Cardiac muscle cell (in vitro differentiated cells and primary cell): ENCODE results near the gene FAM83G. TPM values are rescaled to one million over a fixed set of nuclear protein-coding genes. Genes with fewer than 3 reads are reported as not detected.

ENCODE experiments used
- DNase-seq, 2 donors: peaks; one replicate each; pipeline versions ENCODE4 v3.0.0 to v3.0.0-alpha.2; 2010 to 2017; ENCODE audit warnings: low read depth in 1 of 2, low spot score in 1 of 2
- H3K27ac ChIP-seq: fragments of 200-600 bp; sonication (generic); 2 replicates; pipeline ENCODE4 v1.5.1; 2016
- H3K27me3 ChIP-seq: fragments of 200-600 bp; sonication (generic); 2 replicates; pipeline ENCODE4 v1.6.0; 2016; ENCODE audit warnings: control low read depth
- H3K36me3 ChIP-seq: fragments of 200-600 bp; sonication (generic); 2 replicates; pipeline ENCODE4 v1.5.1; 2016; ENCODE audit warnings: control low read depth
- H3K4me1 ChIP-seq: fragments of 200-600 bp; sonication (generic); 2 replicates; pipeline ENCODE4 v1.8.1; 2017; ENCODE audit warnings: low read depth, mild to moderate bottlenecking, mixed run types
- H3K4me3 ChIP-seq: fragments of 200-600 bp; sonication (generic); 2 replicates; pipeline ENCODE4 v1.5.1; 2016; ENCODE audit warnings: mild to moderate bottlenecking
- H3K9me3 ChIP-seq: fragments of 200-600 bp; sonication (generic); 2 replicates; pipeline ENCODE4 v1.5.1; 2017; ENCODE audit warnings: low read depth, mild to moderate bottlenecking, control low read depth
- CTCF ChIP-seq: IDR thresholded peaks from 2 replicates; pipeline ENCODE4 v1.5.1; 2012; ENCODE audit warnings: low read depth, mild to moderate bottlenecking, low read length
- polyA plus RNA-seq: library from polyadenylated mRNA; unstranded; fragments of >200 nt; fragmentation: Nextera tagmentation; extraction: Ambion mirVana; gene quantifications from 2 replicates; pipeline ENCODE4 v1.2.1, GENCODE V29; 2016
- total RNA-seq: library from RNA; depleted of rRNA; stranded (reverse); fragments of >200 nt; gene quantifications from 2 replicates; pipeline ENCODE4 v1.2.3, GENCODE V29; 2016

Gene FAM83G
- total and polyA plus RNA-seq, 2 experiments from 2014 or later, result 0.83 to 8.0 TPM

- Histone ChIP-seq H3K4me3 (no peak overlapping the region), H3K9me3 (no peaks in the 10 kb centered on the region), H3K4me1 (peaks cover 3% of the 10 kb centered on the region), H3K27me3 (no peaks in the 10 kb centered on the region), H3K27ac (no peak overlapping the region), H3K36me3 (no peaks in the 10 kb centered on the region)
- TF ChIP-seq CTCF, result no peak
- DNase-seq, result no peak
These were observed 49.6 kb downstream of the FAM83G start for GRCh38 chr17:18955009-18955408.

GRCh38 chr17:18954321-18954720, 50.2 kb downstream of the FAM83G start:
- H3K9me3 ChIP-seq, result no peaks in the 10 kb centered on the region
- TF ChIP-seq CTCF, result no peak
- H3K27ac ChIP-seq, result no peak overlapping the region
- DNase-seq, result no peak
- H3K4me3 ChIP-seq, result no peak overlapping the region
- no peaks in the 10 kb centered on the region for H3K27me3 ChIP-seq
- H3K36me3 ChIP-seq, result no peaks in the 10 kb centered on the region
- H3K4me1 ChIP-seq, result peaks cover 3% of the 10 kb centered on the region

GRCh38 chr17:18953231-18953728, 51.3 kb downstream of the FAM83G start:
- TF ChIP-seq CTCF, result no peak
- H3K9me3 ChIP-seq, result no peaks in the 10 kb centered on the region
- H3K4me1 ChIP-seq, result peaks cover 3% of the 10 kb centered on the region
- no peak overlapping the region for H3K4me3 ChIP-seq
- DNase-seq, result no peak
- no peaks in the 10 kb centered on the region for H3K36me3 ChIP-seq
- H3K27ac ChIP-seq, result no peak overlapping the region
- H3K27me3 ChIP-seq, result no peaks in the 10 kb centered on the region

- Histone ChIP-seq H3K36me3 (no peaks in the 10 kb centered on the region), H3K4me1 (peaks cover 3% of the 10 kb centered on the region), H3K27me3 (no peaks in the 10 kb centered on the region), H3K4me3 (no peak within 1 kb of the TSS), H3K9me3 (no peaks in the 10 kb centered on the region), H3K27ac (no peak within 1 kb of the TSS)
- DNase-seq, result no peak
- TF ChIP-seq CTCF, result peak; percentile 23
These were observed 52.4 kb downstream of the FAM83G start, which contains the start of gene SLC5A10 for GRCh38 chr17:18951941-18952842. TSS of gene SLC5A10 (plus strand) at chr17:18952165. CDS start at chr17:18952206, 41 bp downstream.

GRCh38 chr17:18950944-18951905, 53.3 kb downstream of the FAM83G start:
- no peaks in the 10 kb centered on the region for H3K36me3 ChIP-seq
- no peak overlapping the region for H3K4me3 ChIP-seq
- H3K9me3 ChIP-seq, result no peaks in the 10 kb centered on the region

More at GRCh38 chr17:18950944-18951905, 53.3 kb downstream of the FAM83G start:
- peak in 1 of 2 donors; percentile 50 for DNase-seq
- Histone ChIP-seq H3K4me1 (peaks cover 3% of the 10 kb centered on the region), H3K27me3 (no peaks in the 10 kb centered on the region), H3K27ac (no peak overlapping the region)
- no peak for TF ChIP-seq CTCF
